H7 (cell line): ENCODE results near the gene IL10RA. TPM values are rescaled to one million over a fixed set of nuclear protein-coding genes. Genes with fewer than 3 reads are reported as not detected.
"Not testable (repeated sequence)": the region's sequence is repeated elsewhere in the genome, so short reads cannot be mapped to it uniquely, and the experiment has no call there.

ENCODE experiments used
- DNase-seq: peaks from one replicate; pipeline ENCODE4 v3.0.0; 2012
- H3K27me3 ChIP-seq: 2 replicates; pipeline ENCODE4 v1.6.0; 2011; ENCODE audit warnings: mild to moderate bottlenecking, low read length; ENCODE audit not compliant: control insufficient read depth, insufficient read depth
- H3K36me3 ChIP-seq: replicated peaks from 2 replicates; pipeline ENCODE4 v1.5.1; 2011; ENCODE audit warnings: low read length; ENCODE audit not compliant: control insufficient read depth, insufficient read depth
- H3K4me3 ChIP-seq: 2 replicates; pipeline ENCODE4 v1.5.1; 2011; ENCODE audit warnings: low read depth, mild to moderate bottlenecking, control low read depth, low read length, moderate library complexity; ENCODE audit not compliant: insufficient read depth
- total RNA-seq: library from RNA; depleted of rRNA; stranded (reverse); fragments of >200 nt; shearing (Covaris generic); gene quantifications from 2 replicates; pipeline ENCODE4 v1.2.3, GENCODE V29; 2014

Gene IL10RA
- total RNA-seq, 1 experiment from 2014 or later: not detected

DNA sequence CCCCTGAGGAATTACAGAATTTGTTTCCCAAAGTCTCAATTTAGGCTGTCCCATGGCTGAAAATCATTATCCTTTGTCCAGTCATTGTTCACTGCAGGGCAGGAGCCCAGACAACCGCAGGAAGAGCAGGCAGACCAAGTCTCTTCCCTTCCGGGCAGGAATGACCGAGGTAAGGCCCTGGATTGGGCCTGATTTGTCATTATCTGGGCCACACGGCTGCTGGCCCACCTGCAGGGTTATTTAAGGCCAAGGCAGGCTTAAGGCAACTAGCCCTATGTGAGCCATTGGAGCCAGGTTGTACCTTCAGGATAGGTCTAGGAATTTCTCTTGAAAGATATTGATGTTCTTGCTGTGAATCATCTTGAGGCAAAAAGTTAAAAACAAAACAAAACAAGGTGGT lies 9.7 kb upstream of the IL10RA start:
- peak; percentile 28 for DNase-seq
- Histone ChIP-seq H3K4me3 (no peak overlapping the region), H3K27me3 (no peaks in the 10 kb centered on the region), H3K36me3 (no peaks in the 10 kb centered on the region)

DNA sequence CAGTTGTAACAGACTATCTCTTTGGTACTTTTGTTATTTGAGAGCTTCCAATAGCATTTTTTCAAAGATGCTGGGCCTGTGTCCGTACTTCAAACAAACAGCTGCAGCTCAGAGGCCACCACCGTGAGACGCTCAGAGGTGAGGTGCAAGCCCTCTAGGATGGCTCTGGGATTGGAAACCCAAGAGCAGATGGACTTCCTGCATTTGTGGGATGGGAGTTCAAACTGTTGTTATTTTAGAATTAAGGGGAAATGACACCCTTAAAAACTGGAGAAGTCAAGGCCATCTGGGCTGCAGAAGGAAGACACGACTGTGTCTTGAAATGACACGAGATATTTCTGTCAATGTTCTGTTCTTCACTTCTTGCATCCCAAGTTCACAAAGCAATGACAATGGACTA lies 9.2 kb upstream of the IL10RA start:
- H3K4me3 ChIP-seq: no peak overlapping the region
- no peaks in the 10 kb centered on the region for H3K36me3 ChIP-seq
- H3K27me3 ChIP-seq: no peaks in the 10 kb centered on the region
- peak; percentile 5 for DNase-seq

DNA sequence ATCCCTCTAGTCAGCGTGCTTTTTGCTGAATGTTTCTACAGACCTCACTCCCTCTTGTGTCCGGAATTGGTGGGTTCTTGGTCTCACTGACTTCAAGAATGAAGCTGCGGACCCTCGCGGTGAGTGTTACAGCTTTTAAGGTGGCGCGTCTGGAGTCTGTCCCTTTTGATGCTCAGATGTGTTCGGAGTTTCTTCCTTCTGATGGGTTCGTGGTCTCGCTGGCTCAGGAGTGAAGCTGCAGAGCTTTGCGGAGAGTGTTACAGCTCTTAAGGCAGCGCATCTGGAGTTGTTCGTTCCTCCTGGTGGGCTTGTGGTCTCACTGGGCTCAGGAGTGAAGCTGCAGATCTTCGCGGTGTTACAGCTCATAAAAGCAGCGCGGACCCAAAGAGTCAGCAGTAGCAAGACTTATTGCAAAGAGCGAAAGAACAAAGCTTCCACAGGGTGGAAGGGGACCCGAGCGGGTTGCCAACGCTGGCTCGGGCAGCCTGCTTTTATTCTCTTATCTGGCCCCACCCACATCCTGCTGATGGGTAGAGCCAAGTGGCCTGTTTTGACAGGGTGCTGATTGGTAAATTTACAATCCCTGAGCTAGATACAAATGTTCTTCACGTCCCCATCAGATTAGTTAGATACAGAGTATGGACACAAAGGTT lies 8.5 kb upstream of the IL10RA start:
- not testable (repeated sequence) for H3K4me3 ChIP-seq, H3K27me3 ChIP-seq, H3K36me3 ChIP-seq, DNase-seq

DNA sequence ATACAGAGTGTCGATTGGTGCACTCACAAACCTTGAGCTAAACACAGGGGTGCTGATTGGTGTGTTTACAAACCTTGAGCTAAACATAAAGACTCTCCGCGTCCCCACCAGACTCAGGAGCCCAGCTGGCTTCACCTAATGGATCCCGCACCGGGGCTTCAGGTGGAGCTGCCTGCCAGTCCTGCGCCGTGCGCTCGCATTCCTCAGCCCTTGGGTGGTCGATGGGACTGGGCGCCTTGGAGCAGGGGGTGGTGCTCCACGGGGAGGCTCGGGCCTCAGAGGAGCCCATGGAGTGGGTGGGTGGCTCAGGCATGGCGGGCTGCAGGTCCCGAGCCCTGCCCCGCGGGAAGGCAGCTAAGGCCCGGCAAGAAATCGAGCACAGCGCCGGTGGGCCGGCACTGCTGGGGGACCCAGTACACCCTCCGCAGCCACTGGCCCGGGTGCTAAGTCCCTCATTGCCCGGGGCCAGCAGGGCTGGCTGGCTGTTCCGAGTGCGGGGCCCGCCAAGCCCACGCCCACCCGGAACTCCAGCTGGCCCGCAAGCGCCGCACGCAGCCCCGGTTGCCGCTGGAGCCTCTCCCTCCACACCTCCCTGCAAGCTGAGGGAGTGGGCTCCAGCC lies 7.8 kb upstream of the IL10RA start:
- not testable (repeated sequence) for DNase-seq, H3K27me3 ChIP-seq

DNA sequence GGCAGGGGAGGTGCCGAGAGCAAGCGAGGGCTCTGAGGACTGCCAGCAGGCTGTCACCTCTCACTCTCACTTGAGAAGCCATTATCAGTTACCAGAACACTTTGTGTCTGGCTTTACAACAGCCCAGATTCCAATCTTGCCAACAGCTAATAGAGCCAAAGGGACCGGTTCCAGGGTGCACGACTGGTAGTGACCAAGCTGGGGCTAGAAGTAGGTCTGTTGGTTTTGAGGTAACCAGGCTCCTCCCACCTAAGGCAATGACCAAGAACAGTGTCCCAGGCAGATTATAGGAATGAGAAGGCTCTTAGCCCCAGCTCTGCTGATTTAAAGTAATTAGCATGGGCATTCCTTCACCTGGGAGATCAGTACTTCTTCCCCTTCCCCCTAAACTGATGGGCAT lies 7.2 kb upstream of the IL10RA start:
- Histone ChIP-seq H3K27me3 (no peaks in the 10 kb centered on the region), H3K4me3 (no peak overlapping the region), H3K36me3 (no peaks in the 10 kb centered on the region)
- peak; percentile 42 for DNase-seq

More for the DNA sequence above, 7.8 kb upstream of the IL10RA start:
- H3K4me3 ChIP-seq, H3K36me3 ChIP-seq: not testable (repeated sequence)

DNA sequence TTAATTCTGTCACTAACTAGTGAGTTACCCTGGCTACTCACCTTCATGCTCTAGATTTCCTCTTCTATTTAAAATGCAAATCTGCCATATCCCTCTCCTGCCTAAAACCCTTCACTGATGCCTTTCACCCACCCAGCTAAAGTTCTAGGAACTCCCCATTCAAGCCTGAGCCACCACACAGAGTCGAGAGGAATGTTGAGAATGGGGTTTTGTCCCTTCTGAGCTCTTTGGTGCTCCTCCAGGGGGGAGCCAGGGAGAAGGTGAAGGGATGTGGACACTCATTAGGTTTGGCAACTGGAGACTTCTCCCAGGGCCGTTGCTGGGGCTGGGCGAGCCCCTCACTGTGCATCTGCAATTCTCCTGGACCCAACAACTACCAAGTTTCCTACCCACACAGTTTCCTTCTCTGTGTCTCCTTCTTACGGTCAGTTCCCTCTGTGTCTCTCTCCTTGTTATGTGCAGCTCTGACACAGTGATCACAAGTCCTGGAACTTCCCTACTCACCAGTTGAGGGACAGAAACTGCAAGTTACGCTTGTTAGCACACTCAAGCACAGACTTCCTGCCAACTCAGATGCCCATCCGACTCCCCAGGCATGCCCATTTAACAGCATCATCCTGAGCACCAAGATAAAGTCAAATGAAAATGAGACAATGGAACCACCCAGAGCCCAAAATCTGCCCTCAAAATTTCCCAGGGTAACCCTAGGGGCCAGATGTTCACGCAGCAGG lies 6.5 kb upstream of the IL10RA start:
- Histone ChIP-seq H3K36me3 (no peaks in the 10 kb centered on the region), H3K27me3 (no peaks in the 10 kb centered on the region), H3K4me3 (no peak overlapping the region)
- peak; percentile 26 for DNase-seq

DNA sequence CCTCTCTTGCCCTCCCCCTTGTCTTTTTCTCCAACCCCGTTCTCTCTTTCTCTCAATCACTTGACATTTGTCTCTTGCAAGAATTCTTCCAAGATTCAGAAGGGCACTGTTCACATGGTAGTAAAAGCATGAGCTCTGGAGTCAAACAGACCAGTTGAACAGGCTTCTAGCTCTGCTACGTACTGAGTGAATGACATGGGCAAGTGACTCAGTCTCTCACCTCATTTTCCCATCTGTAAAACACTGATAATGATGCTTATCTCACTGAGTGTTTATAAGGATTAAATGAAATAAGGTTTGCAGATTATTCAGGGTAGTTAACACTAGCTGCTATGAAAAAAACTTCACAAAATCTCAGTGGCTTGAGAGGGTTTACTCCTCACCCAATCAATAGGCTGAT lies 5.9 kb upstream of the IL10RA start:
- peaks cover 4% of the 10 kb centered on the region for H3K27me3 ChIP-seq
- no peak overlapping the region for H3K4me3 ChIP-seq
- no peak for DNase-seq
- H3K36me3 ChIP-seq: no peaks in the 10 kb centered on the region

DNA sequence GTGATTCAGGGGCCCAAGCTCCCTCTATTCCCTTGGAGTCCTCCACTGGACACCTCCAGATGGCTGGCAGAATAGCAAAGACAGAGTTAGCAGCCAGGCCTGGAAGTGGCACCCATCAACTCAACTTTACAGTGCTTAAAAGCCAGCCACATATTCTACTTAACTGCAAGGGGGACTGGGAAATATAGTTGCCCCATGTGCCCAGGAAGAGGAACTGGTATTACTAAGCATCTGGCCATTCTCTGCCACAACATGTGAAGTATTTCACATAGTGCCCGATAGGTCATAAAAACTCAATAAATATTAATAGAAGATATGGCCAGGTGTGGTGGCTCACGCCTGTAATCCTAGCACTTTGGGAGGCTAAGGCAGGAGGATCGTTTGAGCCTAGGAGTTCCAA lies 5.5 kb upstream of the IL10RA start:
- no peak for DNase-seq
- peaks cover 4% of the 10 kb centered on the region for H3K27me3 ChIP-seq

DNA sequence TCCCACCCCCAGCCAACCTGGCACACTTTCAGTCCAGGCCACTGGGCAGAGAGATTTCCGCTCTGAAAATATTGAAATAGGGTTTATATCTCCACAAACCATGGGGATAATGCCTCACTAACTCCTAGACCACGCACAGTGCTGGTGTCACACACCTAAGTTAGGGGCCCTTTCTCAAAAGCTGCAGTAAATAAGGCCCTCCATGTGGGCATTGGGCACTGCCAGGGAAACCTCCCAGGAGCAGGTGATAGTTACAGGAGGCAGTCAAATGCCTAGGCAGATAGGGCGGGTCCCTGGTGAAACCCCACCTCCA lies 3.1 kb upstream of the IL10RA start:
- Histone ChIP-seq H3K36me3 (no peaks in the 10 kb centered on the region), H3K4me3 (no peak overlapping the region), H3K27me3 (peaks cover 22% of the 10 kb centered on the region)
- DNase-seq: no peak

More for the DNA sequence above, 5.5 kb upstream of the IL10RA start:
- Histone ChIP-seq H3K4me3 (no peak overlapping the region), H3K36me3 (no peaks in the 10 kb centered on the region)

DNA sequence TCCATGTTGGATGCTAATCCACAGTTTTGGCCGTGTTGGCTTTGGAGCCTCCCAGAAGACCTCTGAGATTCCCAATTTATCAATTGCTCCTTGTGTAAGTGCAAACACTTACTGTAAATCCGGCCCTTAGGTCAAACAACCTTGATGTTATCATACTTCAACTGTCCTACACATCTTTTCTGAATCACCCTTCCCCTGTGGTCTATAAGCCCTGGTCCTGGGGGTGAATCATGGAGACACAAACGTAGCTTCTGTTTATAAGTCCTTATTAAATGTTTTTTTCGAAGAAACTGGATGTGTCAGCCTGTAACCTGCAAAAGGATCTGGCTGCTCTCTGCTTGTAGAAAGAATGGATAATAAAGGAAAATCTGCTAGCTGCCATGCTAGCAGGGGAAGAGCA lies 1.7 kb upstream of the IL10RA start:
- DNase-seq: no peak
- H3K4me3 ChIP-seq: no peak overlapping the region
- peaks cover 25% of the 10 kb centered on the region for H3K27me3 ChIP-seq
- no peaks in the 10 kb centered on the region for H3K36me3 ChIP-seq

DNA sequence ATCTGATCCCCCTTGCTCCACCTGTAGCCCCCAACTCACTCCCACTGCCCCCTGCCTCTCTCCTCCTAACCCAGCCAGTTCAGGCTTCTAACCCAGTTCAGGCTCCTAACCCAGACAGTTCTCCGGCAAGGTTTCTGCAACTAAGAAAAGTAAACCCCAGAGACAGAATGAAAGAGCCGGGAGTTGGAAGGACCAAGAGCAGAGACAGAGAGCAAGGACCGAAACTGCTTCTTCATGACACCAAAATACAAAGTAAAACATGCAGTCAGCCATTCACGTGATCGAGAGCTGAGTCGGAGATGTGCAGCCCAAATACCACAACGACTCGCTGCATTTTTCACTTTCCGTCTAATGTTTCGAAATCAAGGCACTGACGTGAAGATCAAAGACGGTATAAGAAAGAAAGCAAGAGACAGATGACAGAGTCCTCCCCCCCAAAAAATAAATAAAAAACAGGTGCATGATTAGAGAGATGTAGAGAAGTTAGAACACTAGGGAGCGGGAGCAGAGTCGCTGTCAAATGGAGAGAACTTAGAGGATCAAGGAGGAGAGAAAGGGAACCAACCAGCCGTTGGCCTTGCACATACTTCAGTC lies 884 bp downstream of the IL10RA start:
- DNase-seq: no peak
- H3K27me3 ChIP-seq: peaks cover 25% of the 10 kb centered on the region
- no peak overlapping the region for H3K4me3 ChIP-seq
- no peaks in the 10 kb centered on the region for H3K36me3 ChIP-seq

DNA sequence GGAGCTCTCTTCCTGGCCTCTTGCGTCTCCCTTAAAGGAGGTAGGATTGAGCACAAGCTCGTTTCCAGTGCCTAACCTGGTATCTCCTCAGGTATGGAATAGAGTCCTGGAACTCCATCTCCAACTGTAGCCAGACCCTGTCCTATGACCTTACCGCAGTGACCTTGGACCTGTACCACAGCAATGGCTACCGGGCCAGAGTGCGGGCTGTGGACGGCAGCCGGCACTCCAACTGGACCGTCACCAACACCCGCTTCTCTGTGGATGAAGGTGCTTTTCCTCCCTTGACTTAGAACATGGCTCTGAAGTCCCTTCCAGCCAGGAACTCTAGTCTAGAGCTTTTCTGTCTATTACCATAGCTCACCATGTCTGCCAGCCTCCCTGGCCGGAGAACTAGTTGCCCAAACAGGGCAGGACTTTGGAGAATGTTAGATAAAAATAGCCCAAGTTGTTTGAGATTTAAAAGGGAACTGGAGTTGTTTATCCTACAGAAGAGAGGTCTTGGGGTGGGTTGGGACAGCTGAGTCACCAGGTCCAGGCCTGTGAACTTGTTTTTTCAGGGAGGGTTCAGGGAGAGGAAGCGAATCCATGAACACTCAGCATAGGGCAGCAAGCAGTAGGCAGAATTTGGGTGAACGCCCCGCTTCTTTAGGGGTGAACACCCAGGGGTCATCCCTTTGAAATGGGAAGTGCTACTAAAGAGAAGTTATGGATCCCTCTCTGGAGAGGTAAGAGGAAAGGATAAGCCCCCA lies 3.3 kb downstream of the IL10RA start:
- Histone ChIP-seq H3K27me3 (peaks cover 25% of the 10 kb centered on the region), H3K4me3 (no peak overlapping the region), H3K36me3 (no peaks in the 10 kb centered on the region)
- no peak for DNase-seq

DNA sequence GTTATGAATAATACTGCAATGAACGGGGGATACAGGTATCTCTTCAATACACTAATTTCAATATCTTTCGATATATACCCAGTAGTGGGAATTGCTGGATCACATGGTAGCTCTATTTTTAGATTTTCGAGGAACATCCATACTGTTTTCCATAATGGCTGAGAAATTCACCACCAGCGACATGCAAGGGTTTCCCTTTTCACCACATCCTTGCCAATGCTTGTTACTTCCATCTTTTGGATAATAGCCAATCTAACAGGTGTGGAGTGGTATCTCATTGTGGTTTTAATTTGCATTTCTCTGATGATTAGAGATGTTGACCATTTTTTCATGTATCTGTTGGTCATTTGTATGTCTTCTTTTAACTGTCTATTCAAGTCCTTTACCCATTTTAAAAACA lies 5.9 kb downstream of the IL10RA start:
- Histone ChIP-seq H3K27me3 (peaks cover 13% of the 10 kb centered on the region), H3K4me3 (no peak overlapping the region), H3K36me3 (no peaks in the 10 kb centered on the region)
- DNase-seq: no peak

DNA sequence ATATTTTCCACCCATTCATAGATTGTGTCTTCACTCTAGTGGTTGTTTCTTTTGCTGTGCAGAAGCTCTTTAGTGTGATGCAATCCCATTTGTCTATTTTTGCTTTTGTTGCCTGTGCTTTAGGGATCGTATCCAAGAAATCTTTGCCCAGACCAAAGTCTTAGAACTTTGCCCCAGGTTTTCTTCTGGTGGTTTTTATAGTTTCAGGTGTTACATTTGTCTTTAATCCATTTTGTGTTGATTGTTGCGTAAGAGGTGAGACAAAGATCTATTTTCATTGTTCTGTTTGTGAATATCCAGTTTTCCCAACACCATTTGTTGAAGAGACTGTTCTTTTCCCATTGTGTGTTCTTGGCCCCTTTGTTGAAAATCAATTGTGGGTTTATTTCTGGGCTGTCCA lies 6.4 kb downstream of the IL10RA start:
- DNase-seq: no peak
- Histone ChIP-seq H3K4me3 (no peak overlapping the region), H3K36me3 (no peaks in the 10 kb centered on the region), H3K27me3 (peaks cover 8% of the 10 kb centered on the region)
